HT-29 (cell line): ENCODE results near the gene MYH15. TPM values are rescaled to one million over a fixed set of nuclear protein-coding genes. Genes with fewer than 3 reads are reported as not detected.

Experiments
- DNase-seq: peaks from one replicate; pipeline ENCODE4 v3.0.0-alpha.2; 2015; ENCODE audit warnings: low spot score
- total RNA-seq: library from RNA; depleted of rRNA; stranded (reverse); fragments of >200 nt; shearing (Covaris generic); gene quantifications from 2 replicates; pipeline ENCODE4 v1.2.3, GENCODE V29; 2014; rRNA removed

MYH15 gene
- total RNA-seq = 0.31 TPM in 1 of 2 replicates, not detected in the other

GRCh38 chr3:108510496-108510895 lies at the start of gene MYH15:
MYH15 (minus strand) TSS chr3:108510596; CDS start chr3:108510530, 66 bp downstream.
- DNase-seq = no peak

GRCh38 chr3:108555966-108556581 lies 45.7 kb upstream of the MYH15 start:
- DNase-seq = no peak

- no peak for DNase-seq
Measured at GRCh38 chr3:108554913-108555571, 44.6 kb upstream of the MYH15 start.

- DNase-seq = no peak
Measured at GRCh38 chr3:108554229-108554628, 43.8 kb upstream of the MYH15 start.

- peak; percentile 80 for DNase-seq
Measured at GRCh38 chr3:108552267-108553159, 42.1 kb upstream of the MYH15 start.

GRCh38 chr3:108548886-108549285 lies 38.5 kb upstream of the MYH15 start:
- DNase-seq = no peak

GRCh38 chr3:108548304-108548703 lies 37.9 kb upstream of the MYH15 start:
- DNase-seq = no peak

- DNase-seq = no peak
Measured at GRCh38 chr3:108546692-108547091, 36.3 kb upstream of the MYH15 start.

- DNase-seq = no peak
Measured at GRCh38 chr3:108546247-108546646, 35.9 kb upstream of the MYH15 start.

- DNase-seq = no peak
Measured at GRCh38 chr3:108538083-108538482, 27.7 kb upstream of the MYH15 start.

GRCh38 chr3:108528459-108529252 lies 18.3 kb upstream of the MYH15 start:
- DNase-seq = no peak

- no peak for DNase-seq
Measured at GRCh38 chr3:108527817-108528216, 17.4 kb upstream of the MYH15 start.

- DNase-seq = no peak
Measured at GRCh38 chr3:108527109-108527508, 16.7 kb upstream of the MYH15 start.

- DNase-seq = no peak
Measured at GRCh38 chr3:108525971-108526370, 15.6 kb upstream of the MYH15 start.

- DNase-seq = no peak
Measured at GRCh38 chr3:108525256-108525655, 14.9 kb upstream of the MYH15 start.

- no peak for DNase-seq
Measured at GRCh38 chr3:108524537-108524936, 14.1 kb upstream of the MYH15 start.

GRCh38 chr3:108518895-108519294 lies 8.5 kb upstream of the MYH15 start:
- DNase-seq = peak; percentile 24

GRCh38 chr3:108516881-108517280 lies 6.5 kb upstream of the MYH15 start:
- DNase-seq = no peak

GRCh38 chr3:108513961-108514360 lies 3.6 kb upstream of the MYH15 start:
- no peak for DNase-seq

GRCh38 chr3:108512671-108513070 lies 2.3 kb upstream of the MYH15 start:
- DNase-seq = no peak

- DNase-seq = no peak
Measured at GRCh38 chr3:108511490-108511889, 1.1 kb upstream of the MYH15 start.

- DNase-seq = no peak
Measured at GRCh38 chr3:108511055-108511454, 659 bp upstream of the MYH15 start.
